B cell (primary cell): Measurements from ENCODE around the gene AUTS2. TPM values are rescaled to one million over a fixed set of nuclear protein-coding genes. Genes with fewer than 3 reads are reported as not detected.

Source experiments
- ATAC-seq: fragments of 200-7000 bp; cut with Tn5 transposase; one replicate; pipeline ENCODE4 v1.10.0; 2021; ENCODE audit warnings: low read depth, mild to moderate bottlenecking, moderate number of reproducible peaks, moderate library complexity
- CTCF ChIA-PET: fragments of 350-600 bp; sonication (Branson Sonifier 250); formaldehyde crosslinking; loops from one replicate; lab custom pipeline; 2021; ENCODE audit warnings: antibody characterized with exemption, inconsistent platforms; lab: Charles Lee
- POLR2A ChIA-PET: fragments of 350-600 bp; sonication (Branson Sonifier 250); formaldehyde crosslinking; loops from one replicate; lab custom pipeline; 2021; ENCODE audit warnings: antibody characterized with exemption; lab: Charles Lee
- DNase-seq: peaks from one replicate; pipeline ENCODE4 v3.0.0; 2013
- H2AFZ ChIP-seq: 2 replicates; pipeline ENCODE4 v1.6.1; 2012; ENCODE audit warnings: mild to moderate bottlenecking, low read depth, low read length; ENCODE audit not compliant: insufficient read depth, poor library complexity, severe bottlenecking
- H3K27ac ChIP-seq, 2 donors: 1 replicate in 1 of 2; 2 replicates in 1 of 2; pipeline ENCODE4 v1.5.1; 2012 to 2013; ENCODE audit warnings: low read length in 2 of 2, mild to moderate bottlenecking in 2 of 2, moderate library complexity in 1 of 2
- H3K27me3 ChIP-seq, 4 experiments: fragments of 200-600 bp in 1 of 4; sonication (generic) in 1 of 4; replicated peaks in 1 of 4; 1 replicate in 2 of 4; 2 replicates in 2 of 4; pipeline versions ENCODE4 v1.6.1 to v1.7.0; 2013 to 2016; ENCODE audit warnings: low read length in 3 of 4, mild to moderate bottlenecking in 2 of 4, mixed read lengths in 1 of 4, moderate library complexity in 1 of 4; ENCODE audit not compliant: insufficient read depth in 4 of 4, control insufficient read depth in 3 of 4; ENCODE audit errors: control extremely low read depth in 1 of 4
- H3K36me3 ChIP-seq, 2 experiments: replicated peaks in 1 of 2; 1 replicate in 1 of 2; 2 replicates in 1 of 2; pipeline versions ENCODE4 v1.6.1 to v1.7.1; 2013; ENCODE audit warnings: low read length in 1 of 2; ENCODE audit not compliant: insufficient read depth in 2 of 2, control insufficient read depth in 1 of 2; ENCODE audit errors: control extremely low read depth in 1 of 2, extremely low read depth in 1 of 2
- H3K4me1 ChIP-seq, 2 donors: fragments of 200-600 bp in 1 of 2; sonication (generic) in 1 of 2; 1 replicate in 1 of 2; 2 replicates in 1 of 2; pipeline versions ENCODE4 v1.5.1 to v1.6.1; 2013 to 2017; ENCODE audit warnings: low read length in 2 of 2; ENCODE audit not compliant: control insufficient read depth in 2 of 2, insufficient read depth in 2 of 2
- H3K4me2 ChIP-seq: replicated peaks from 2 replicates; pipeline ENCODE3; 2012; ENCODE audit warnings: mild to moderate bottlenecking, low read depth, low read length; ENCODE audit not compliant: poor library complexity, severe bottlenecking
- H3K4me3 ChIP-seq, 5 experiments: fragments of 200-600 bp in 1 of 5; sonication (generic) in 1 of 5; 1 replicate in 3 of 5; 2 replicates in 2 of 5; pipeline versions ENCODE4 v1.5.1 to v1.7.0; 2011 to 2016; ENCODE audit warnings: low read length in 4 of 5, mild to moderate bottlenecking in 4 of 5, low read depth in 2 of 5, control low read depth in 1 of 5, moderate library complexity in 1 of 5; ENCODE audit not compliant: insufficient read depth in 1 of 5; ENCODE audit errors: control extremely low read depth in 1 of 5, extremely low read depth in 1 of 5
- H3K79me2 ChIP-seq: fragments of 200-600 bp; sonication (generic); one replicate; pipeline ENCODE4 v1.6.0; 2016; ENCODE audit warnings: low read length; ENCODE audit not compliant: control insufficient read depth, insufficient read depth
- H3K9ac ChIP-seq: fragments of 200-600 bp; sonication (generic); 2 replicates; pipeline ENCODE4 v1.6.1; 2017; ENCODE audit warnings: mild to moderate bottlenecking, low read length, moderate library complexity
- H3K9me3 ChIP-seq, 3 donors: one replicate each; pipeline versions ENCODE4 v1.6.1 to v1.7.1; 2013; ENCODE audit warnings: low read length in 2 of 3; ENCODE audit not compliant: control insufficient read depth in 2 of 3, insufficient read depth in 1 of 3; ENCODE audit errors: control extremely low read depth in 1 of 3
- H4K20me1 ChIP-seq: 2 replicates; pipeline ENCODE4 v1.6.0; 2012; ENCODE audit warnings: mild to moderate bottlenecking, low read length; ENCODE audit not compliant: insufficient read depth, control insufficient read depth, poor library complexity, severe bottlenecking
- H3K27ac Mint-ChIP-seq: one replicate; pipeline ENCODE4 v1.8.0; 2021; ENCODE audit warnings: mixed read lengths
- H3K27me3 Mint-ChIP-seq: one replicate; pipeline ENCODE4 v1.8.0; 2021; ENCODE audit warnings: mixed read lengths
- H3K4me1 Mint-ChIP-seq: one replicate; pipeline ENCODE4 v1.8.0; 2021; ENCODE audit warnings: mixed read lengths
- H3K4me3 Mint-ChIP-seq: one replicate; pipeline ENCODE4 v1.8.0; 2021; ENCODE audit warnings: mixed read lengths
- H3K9me3 Mint-ChIP-seq: one replicate; pipeline ENCODE4 v1.8.0; 2022; ENCODE audit warnings: mixed read lengths; ENCODE audit not compliant: insufficient read depth
- CTCF ChIP-seq: fragments of 200-600 bp; IDR thresholded peaks from one replicate; pipeline ENCODE4 v1.8.0; 2022; ENCODE audit warnings: antibody characterized with exemption, mild to moderate bottlenecking
- EZH2 ChIP-seq: IDR thresholded peaks from 2 replicates; pipeline ENCODE4 v1.6.1; 2012; ENCODE audit warnings: borderline replicate concordance, low read depth, mild to moderate bottlenecking, moderate library complexity, low read length; ENCODE audit not compliant: insufficient read depth, poor library complexity, severe bottlenecking
- WGBS: methylation state at CpG from one replicate; pipeline ENCODE4 v1.1.5; 2013; ENCODE audit warnings: missing lambda C conversion rate; ENCODE audit not compliant: insufficient coverage; 5-methylcytosine and 5-hydroxymethylcytosine counted together
- intact Hi-C: fragments of 100-400 bp; cut with micrococcal nuclease; formaldehyde crosslinking; loops from one replicate; pipeline ENCODE4 v1.10.0; 2022
- polyA plus RNA-seq: library from polyadenylated mRNA; depleted of rRNA; stranded (reverse); fragments of >200 nt; gene quantifications from 2 replicates; pipeline ENCODE4 v1.2.3, GENCODE V29; 2012
- total RNA-seq, 2 donors: library from RNA; stranded (reverse); fragments of 120-200 nt in 1 of 2; gene quantifications; 1 replicate in 1 of 2; 2 replicates in 1 of 2; pipeline versions ENCODE4 v1.2.3 to v1.2.4, GENCODE V29; 2013 to 2022

Gene AUTS2
- total and polyA plus RNA-seq, 2 donors (not counting 1 experiment from before 2014, with no cell fraction given) = 22.3 to 35.0 TPM

DNA sequence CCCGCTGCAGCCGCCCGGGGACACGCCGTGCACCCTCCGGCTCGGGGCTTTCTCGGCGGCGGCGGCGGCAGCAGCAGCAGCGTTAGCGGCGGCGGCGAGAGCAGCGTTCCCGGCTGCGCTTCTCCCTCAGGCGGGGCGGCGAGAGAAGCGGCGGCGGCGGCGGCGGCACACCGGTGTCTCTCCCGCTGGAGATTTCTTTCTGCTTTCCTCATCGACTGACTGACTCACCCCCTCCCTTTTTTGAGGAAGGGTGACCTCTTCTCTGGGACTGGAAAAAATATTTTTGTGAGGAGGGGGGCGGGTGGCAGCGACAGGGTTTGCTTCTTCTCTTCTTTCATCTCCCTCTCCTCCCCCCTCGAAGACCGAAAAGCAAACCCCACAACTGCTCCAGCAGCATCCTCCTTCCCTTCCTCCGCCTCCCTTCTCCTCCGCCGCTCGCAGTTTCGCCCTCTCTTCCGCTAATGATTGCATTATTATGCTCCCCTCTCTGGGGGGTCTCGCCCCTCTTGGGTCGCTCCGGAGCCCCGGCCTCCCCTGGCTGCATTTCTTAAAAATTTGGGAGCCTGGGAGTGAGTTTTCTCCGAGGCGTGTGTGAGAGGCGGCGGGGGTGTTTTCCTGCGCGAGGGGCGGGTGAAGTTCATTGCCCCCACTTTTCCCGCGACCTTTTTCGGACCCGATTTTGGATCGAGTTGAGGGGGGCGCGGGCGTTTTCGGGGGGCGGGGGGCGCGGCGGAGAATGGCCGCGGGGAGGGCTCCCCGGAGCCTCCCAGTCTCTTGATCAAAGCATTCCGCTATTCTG lies 411 bp downstream of the AUTS2 start:
- no peaks in the 10 kb centered on the region for H3K27me3 Mint-ChIP-seq
- no peak for ATAC-seq

More for the DNA sequence above, 411 bp downstream of the AUTS2 start:
- Mint-ChIP-seq H3K4me3 (peak overlapping the region; percentile 96), H3K27ac (peak overlapping the region; percentile 86), H3K9me3 (no peaks in the 10 kb centered on the region), H3K4me1 (peaks cover 22% of the 10 kb centered on the region)
- H3K9ac ChIP-seq = peak overlapping the region; percentile 78
- H3K4me1 ChIP-seq = peaks cover 18 to 31% of the 10 kb centered on the region in 2 donors
- no peaks in the 10 kb centered on the region for H3K9me3 ChIP-seq
- H3K27me3 ChIP-seq = peaks cover 0 to 3% (median 1%) of the 10 kb centered on the region in 4 experiments
- no peaks in the 10 kb centered on the region for H3K36me3 ChIP-seq
- no peak for DNase-seq
- under 1% methylated on average over 58 of the region's 70 CpGs for WGBS
- no peaks in the 10 kb centered on the region for H4K20me1 ChIP-seq
- no peaks in the 10 kb centered on the region for H3K79me2 ChIP-seq
- H3K4me2 ChIP-seq = peak overlapping the region; percentile 99
- ChIA-PET CTCF (no interaction called here), POLR2A (interaction anchor here (0.6 kb wide), 1 partner anchor 88 kb away, joined by 3 read pairs; no protein-coding TSS in a partner anchor)
- H2AFZ ChIP-seq = peak overlapping the region; percentile 93
- TF ChIP-seq CTCF = no peak
- TF ChIP-seq EZH2 = no peak
- peak overlapping the region; percentile 27 to 32 for H3K27ac ChIP-seq
- intact Hi-C loops = loop anchor here (1.0 to 10.0 kb wide), 4 partner anchors 106 to 1096 kb away; no protein-coding TSS in a partner anchor
- peak overlapping the region; percentile 65 to 81 (median 69) for H3K4me3 ChIP-seq
